ENCODE data around the gene VAPA.

The VAPA gene

GRCh38 chr18:9944805-9945204 lies 31.0 kb downstream of the VAPA start:
- no peak for DNase-seq

GRCh38 chr18:9946831-9947230 lies 33.0 kb downstream of the VAPA start:
- no peak for DNase-seq

GRCh38 chr18:9947248-9947647 lies 33.4 kb downstream of the VAPA start:
- no peak for DNase-seq

- DNase-seq, result no peak
These were observed 35.5 kb downstream of the VAPA start for GRCh38 chr18:9949315-9949714.

GRCh38 chr18:9949861-9950260 lies 36.0 kb downstream of the VAPA start:
- DNase-seq, result no peak

DNA sequence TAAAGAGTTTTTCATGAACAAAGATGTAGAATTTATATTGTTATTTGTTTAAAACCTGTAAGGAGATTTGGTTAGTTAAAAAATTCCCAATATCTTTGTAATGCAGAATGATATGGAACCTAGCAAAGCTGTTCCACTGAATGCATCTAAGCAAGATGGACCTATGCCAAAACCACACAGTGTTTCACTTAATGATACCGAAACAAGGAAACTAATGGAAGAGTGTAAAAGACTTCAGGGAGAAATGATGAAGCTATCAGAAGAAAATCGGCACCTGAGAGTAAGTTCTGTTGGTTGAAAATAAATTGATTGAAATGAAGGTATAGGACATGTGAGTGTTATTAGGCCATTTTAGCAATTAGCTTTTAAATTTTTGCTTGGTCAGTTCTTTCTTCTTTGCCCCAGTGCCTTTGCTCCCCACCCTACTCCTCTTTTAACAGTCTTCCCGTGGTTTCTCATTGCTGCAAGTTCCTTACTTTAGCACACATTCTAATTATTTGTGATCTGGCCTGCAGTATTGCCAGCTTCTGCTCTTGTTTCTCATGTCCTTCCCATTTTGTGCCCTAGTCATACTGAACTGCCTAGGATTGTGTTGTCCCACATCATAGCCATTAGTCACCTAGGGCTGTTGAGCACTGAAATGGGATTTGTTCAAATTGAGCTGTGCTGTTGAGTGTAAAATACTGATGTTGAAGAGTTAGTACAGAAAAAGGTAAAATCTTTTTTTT lies 36.6 kb downstream of the VAPA start:
- DNase-seq, result no peak

DNA sequence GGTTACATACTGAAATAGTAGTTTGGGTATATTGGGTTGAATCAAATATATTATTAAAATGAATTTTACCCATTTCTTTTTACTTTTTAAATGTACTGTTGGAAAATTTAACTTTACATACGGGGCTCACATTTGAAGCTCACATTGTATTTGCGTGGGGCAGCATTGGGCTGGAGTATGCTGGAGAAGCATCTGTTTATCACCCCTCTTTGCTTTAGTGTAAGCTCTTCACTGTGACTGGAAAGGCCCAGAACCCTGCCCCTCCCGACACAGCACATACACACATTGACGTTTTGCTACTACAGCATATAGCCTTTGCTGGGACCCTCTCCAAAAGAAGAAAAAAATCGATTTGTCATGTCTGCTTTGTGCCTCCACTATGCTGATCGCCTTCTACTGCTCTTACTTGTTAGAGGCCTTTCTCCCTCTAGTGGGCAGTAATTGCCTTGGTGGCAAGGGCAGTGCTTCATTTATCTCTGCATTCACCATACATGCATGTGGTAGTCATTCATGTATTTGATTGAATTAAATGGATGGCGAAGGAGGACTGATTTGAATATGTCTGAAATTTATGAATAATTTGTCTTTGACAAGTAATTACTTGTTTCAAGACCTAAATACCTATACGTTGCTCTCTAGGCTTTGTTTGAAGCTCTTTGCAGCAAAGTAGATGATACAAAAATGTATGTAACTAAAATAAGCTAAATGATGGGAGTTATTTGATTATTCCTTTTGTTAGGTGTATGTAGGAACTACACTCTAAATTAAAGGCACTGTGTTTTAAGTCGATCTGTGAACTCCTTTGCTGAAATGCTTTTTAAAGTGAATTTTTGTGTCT lies 37.4 kb downstream of the VAPA start:
- peak; percentile 24 to 35 for DNase-seq

DNA sequence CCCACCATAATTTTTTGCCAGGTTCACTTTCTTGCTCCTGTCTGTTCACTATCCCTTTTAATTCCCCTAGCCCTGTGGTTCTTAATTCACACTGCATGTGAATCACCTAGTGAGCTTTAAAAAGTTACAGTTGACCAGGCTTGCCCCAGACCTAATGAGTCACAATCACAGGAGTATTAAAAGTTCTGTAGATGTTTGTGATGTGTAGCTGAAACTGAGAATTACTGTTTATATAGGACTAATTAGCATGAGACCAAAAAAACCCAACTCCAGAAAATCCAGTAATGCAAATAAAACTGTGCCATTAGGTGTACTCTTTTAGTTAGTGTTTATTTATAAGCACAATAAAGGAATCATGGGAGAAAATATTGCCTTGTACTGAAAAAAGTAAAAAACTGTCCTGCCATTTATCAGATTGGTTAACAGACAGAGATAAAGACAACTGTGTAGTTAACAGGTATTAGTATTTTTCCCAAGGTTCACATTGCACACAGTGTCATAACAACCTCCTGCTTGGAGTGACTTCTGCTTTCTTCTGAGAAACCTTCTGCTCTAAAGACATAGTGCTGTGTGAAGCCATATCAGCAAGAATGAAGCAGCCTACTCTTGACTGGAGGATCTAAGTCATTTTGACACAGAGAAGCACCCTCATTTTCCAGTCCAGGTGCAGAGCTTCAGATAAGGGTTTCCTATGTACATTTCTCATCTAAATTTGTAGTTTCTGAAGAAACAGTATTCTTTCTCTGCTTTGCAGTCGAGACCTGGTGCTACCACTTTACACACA lies 39.0 kb downstream of the VAPA start:
- no peak for DNase-seq

- DNase-seq, result no peak
These were observed 45.1 kb downstream of the VAPA start for GRCh38 chr18:9958861-9959399.

- DNase-seq, result no peak
These were observed 45.7 kb downstream of the VAPA start for GRCh38 chr18:9959564-9959963.

DNA sequence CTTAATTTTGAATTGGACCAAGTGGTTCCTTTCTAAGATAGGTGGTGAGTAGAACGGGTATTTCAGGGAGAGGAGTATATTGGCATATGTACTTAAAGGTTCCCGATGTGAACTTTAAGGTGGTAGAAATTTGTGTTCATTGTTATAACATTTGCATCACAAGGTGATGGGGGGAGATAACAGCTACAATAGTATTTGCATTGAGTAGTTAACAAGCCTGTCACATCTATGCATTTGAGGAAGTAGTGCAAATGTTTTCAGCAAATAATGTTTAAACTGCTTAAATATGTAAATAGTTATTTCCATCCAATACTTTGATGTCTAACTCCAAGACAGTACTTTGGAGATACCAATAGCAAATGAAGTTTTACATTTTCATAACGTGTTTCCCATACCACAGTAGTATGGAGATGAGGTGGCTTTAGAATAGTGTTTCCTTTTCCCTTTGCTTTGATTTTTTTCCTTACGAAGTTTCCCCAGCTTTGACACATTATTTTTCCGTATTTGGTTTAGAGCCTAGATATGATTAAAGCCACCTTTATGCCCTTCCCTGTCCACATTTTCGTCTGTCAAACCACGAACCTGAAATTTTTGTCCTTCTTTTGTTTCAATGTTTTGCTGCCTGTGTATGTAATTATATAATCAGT lies 46.6 kb downstream of the VAPA start:
- DNase-seq, result no peak

- no peak for DNase-seq
These were observed 47.2 kb downstream of the VAPA start for GRCh38 chr18:9961041-9961440.

- no peak for DNase-seq
These were observed 52.2 kb downstream of the VAPA start for GRCh38 chr18:9965711-9966624.

DNA sequence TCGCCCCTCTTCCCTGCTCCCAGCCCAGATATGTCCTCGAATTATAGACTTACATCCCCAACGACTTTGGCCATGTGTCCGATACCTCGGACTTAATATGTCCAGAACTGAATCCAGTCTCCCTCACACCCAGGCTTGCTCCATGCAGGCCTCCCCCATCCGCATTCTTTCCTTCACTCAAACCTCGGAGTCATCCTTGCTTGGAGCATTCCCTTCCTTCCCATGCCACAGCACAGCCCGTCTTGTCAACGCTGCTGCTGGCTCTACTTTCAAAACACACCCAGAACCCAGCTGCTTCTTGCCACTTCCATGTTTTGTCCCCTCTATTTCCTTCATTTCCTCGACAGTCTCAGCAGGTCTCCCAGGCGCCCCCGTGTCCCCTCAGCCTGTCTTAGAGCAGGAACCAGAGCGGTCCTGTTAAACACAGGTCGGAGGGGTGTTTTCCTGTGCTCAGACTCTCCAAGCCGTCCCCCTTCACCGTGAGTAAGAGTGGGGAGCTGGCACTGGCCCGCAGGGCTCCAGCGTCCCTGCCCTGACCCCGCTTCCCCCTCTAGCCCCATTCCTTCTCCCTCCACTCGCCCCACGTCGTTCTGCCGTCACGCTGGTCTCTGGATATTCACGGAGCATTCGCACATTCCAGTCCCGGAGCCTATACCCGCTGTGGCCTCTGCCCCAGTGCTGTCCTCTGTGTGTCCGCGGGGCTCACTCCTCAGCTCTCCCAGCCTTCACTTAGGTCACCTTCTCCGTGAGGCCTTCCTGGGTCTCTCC lies 54.4 kb downstream of the VAPA start:
- DNase-seq, result no peak

GRCh38 chr18:9969247-9969646 lies 55.4 kb downstream of the VAPA start:
- no peak for DNase-seq

DNA sequence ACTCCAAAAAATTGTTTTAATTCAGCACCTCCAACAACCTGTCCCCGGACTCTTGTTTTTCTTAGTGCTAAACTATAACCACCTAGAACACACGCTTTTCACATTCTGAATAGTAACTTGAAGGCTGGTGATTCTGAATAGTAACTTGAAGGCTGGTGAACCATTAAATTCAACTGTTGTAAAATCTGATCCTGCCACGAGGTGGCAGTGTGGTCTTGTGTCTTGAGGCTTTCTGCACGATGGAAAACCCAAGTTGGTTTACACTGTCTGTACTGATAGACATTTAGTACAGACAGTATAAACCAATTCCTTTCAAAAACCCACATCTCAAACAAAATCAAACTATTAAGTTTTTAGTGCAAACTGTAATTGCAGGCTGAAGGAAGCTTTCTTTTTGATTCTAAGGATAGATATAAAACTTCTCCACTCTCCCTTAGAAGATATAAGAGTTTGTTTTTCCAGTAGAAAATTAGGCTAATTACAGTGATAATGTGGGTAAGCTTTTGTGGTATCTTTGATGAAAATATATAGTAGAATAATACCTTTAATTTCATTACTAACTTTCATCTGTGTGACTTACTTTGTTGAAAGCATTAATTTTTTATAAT lies 57.6 kb downstream of the VAPA start:
- DNase-seq, result peak; percentile 66 to 74

DNA sequence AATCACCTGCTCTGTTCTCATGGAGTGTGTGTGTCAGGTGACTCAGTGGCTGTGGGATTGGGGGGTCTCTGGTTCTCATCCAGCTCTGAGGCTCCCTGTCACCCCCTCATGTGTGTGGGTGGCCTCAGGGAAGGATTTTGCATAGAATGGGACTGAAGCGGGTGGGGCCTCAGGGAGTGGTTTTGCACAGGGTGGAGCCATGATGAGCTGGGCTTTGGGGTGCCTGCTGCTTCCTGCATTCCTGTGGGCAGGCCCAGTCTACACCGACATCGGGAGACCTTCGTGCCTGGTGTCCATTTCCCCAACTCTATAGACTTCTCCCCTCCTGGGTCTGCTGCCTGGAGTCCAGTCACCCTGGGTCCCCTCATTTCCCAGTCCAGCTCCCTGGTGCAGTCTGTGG lies 59.7 kb downstream of the VAPA start:
- DNase-seq, result no peak

- DNase-seq, result no peak
These were observed 60.6 kb downstream of the VAPA start for GRCh38 chr18:9974279-9974915.

GRCh38 chr18:9975658-9976057 lies 61.8 kb downstream of the VAPA start:
- no peak for DNase-seq

GRCh38 chr18:9982711-9983110 lies 68.9 kb downstream of the VAPA start:
- no peak for DNase-seq
